Cardiac fibroblast (primary cell): ENCODE data around the gene WDR64.

Experiments
- DNase-seq, 2 donors: peaks; one replicate each; pipeline versions ENCODE4 v3.0.0 to v3.0.0-alpha.2; 2010; ENCODE audit warnings: low read depth in 2 of 2
- H3K4me3 ChIP-seq, 2 donors: replicated peaks in 1 of 2; 1 replicate in 1 of 2; 2 replicates in 1 of 2; pipeline ENCODE4 v1.5.1; 2011; ENCODE audit warnings: low read depth in 2 of 2, low read length in 2 of 2, mild to moderate bottlenecking in 2 of 2, moderate library complexity in 1 of 2
- TF ChIP-seq, protein P1 (sequence below): IDR thresholded peaks from one replicate; pipeline ENCODE4 v1.5.1; 2011; ENCODE audit warnings: low read depth, mild to moderate bottlenecking, low read length, inconsistent platforms

WDR64 gene

DNA sequence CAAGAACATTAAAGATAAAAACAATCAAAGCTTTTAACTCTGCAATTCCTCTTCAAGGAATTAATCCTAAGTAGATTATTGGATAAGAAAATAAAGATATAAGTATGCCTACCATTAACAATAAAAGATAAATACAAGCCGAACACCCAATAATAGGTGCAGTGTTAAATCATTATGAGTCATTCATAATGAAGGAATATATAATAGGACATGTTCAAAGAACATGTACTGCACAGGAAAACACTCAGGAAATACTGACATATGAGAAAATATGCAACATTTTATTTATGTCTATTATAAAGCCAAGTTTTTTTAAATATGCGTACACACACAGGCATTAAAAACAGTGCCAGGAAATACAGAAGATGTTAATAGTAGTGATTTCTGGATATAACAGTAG lies 184.9 kb downstream of the WDR64 start:
- TF ChIP-seq, protein P1, sequence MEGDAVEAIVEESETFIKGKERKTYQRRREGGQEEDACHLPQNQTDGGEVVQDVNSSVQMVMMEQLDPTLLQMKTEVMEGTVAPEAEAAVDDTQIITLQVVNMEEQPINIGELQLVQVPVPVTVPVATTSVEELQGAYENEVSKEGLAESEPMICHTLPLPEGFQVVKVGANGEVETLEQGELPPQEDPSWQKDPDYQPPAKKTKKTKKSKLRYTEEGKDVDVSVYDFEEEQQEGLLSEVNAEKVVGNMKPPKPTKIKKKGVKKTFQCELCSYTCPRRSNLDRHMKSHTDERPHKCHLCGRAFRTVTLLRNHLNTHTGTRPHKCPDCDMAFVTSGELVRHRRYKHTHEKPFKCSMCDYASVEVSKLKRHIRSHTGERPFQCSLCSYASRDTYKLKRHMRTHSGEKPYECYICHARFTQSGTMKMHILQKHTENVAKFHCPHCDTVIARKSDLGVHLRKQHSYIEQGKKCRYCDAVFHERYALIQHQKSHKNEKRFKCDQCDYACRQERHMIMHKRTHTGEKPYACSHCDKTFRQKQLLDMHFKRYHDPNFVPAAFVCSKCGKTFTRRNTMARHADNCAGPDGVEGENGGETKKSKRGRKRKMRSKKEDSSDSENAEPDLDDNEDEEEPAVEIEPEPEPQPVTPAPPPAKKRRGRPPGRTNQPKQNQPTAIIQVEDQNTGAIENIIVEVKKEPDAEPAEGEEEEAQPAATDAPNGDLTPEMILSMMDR, result no peak
- no peak for DNase-seq
- H3K4me3 ChIP-seq, result no peak overlapping the region

DNA sequence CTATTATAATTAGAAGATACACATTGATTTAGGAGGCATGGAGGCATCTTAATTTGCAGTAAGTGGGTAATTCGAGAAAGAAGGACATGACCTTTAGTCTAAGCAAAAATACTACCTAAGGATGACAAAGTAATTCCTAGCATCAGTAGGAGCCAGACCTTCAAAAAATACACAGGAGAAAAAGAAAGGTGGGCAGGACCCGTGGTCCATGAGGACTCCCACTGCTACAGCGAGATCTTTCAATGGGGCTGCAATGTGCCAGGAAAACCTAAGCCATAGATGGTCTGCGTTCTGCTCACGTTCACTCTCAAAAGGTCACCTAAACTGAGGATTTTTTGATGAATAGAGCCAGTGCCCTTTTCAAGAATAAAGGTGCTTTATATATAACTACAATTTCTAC lies 185.3 kb downstream of the WDR64 start:
- no peak for DNase-seq
- TF ChIP-seq, protein P1, result no peak
- no peak overlapping the region for H3K4me3 ChIP-seq

GRCh38 chr1:241837901-241838300 lies 185.8 kb downstream of the WDR64 start:
- DNase-seq, result peak; percentile 76 to 77
- TF ChIP-seq, protein P1, result no peak
- H3K4me3 ChIP-seq, result no peak overlapping the region

DNA sequence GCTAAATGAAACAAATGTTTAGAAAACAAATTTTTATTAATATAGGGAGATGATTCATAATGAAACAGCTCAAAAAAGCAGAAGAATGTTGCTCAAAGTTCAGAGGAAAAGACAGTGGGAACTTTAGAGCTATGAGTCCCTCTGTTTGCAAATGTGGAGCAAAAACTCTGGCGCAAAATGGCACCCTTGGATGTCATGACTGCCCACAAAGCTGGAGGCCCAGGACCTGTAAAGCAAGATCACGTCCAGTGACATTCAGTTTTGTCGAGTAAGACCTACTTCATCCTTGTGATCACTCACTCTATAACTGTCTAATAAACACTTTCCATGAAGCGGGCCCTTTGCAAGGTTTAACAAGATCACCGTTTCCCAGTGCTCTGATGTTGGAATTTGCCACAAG lies 186.8 kb downstream of the WDR64 start:
- H3K4me3 ChIP-seq, result no peak overlapping the region
- TF ChIP-seq, protein P1, result no peak
- peak in 1 of 2 donors; percentile 40 for DNase-seq

DNA sequence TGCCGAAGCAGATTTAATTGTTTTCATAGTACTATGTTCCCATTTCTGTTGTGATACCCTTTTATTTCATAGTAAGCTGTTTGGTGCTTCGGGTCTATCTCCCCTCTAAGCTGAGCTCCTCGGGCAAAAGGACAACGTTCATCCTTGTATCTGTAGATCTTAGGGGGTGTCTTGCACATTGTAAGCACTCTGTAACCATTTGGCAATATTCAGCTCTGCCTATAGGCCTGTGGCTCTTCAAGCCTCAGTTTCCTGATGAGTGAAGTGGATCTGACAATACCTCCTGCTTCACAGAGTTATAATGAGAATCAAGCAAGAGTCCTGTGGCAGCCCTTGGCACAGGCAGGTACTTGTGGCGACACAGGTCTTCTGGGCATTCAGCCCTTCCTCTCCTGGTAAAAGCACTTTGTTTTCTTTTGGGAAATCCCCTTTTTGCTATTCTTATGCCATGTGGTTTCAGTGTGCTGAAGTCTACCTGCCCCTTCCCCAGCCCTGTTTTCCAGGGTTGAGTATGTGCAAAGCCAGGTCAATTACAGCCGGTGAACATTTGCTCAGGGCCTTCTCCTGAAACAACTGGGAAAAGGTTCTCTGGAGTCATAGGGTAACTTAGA lies 187.4 kb downstream of the WDR64 start:
- TF ChIP-seq, protein P1, result no peak
- H3K4me3 ChIP-seq, result no peak overlapping the region
- DNase-seq, result no peak

GRCh38 chr1:241840164-241840563 lies 188.1 kb downstream of the WDR64 start:
- no peak overlapping the region for H3K4me3 ChIP-seq
- TF ChIP-seq, protein P1, result no peak
- no peak for DNase-seq

DNA sequence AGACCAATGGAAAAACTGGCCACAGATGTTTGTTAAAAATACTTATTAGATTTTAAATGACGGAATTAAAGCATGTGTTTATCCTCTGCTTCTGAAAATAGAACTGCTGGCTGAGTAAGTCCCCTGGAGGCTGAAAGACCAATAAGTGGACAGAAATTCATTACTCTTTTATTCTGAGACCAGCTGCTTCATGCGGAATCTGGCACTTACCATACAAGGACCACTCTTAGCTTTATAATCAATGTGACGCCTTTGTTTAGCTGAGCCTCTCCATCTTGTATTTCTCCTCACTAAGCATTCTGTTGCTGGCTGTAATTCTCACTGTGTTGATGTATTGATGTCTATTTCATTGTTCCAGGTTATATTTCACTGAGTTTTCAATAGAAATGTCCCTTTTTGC lies 189.6 kb downstream of the WDR64 start:
- TF ChIP-seq, protein P1, result no peak
- no peak for DNase-seq
- no peak overlapping the region for H3K4me3 ChIP-seq
